Endothelial cell of umbilical vein (primary cell): ENCODE results near the gene BZW1. TPM values are rescaled to one million over a fixed set of nuclear protein-coding genes. Genes with fewer than 3 reads are reported as not detected.

Experiments used
- BruUV-seq: library from RNA; stranded (reverse); fragments of 400-500 nt; replicated peaks from 2 replicates; lab custom pipeline; 2021; lab: Mats Ljungman, UMichigan
- CTCF ChIA-PET: fragments of 300-600, 350-600 bp; sonication (Branson Sonifier 250); formaldehyde crosslinking; loops from one replicate; lab custom pipeline; 2021; ENCODE audit warnings: antibody characterized with exemption, inconsistent platforms; lab: Charles Lee
- POLR2A ChIA-PET: fragments of 300-600, 350-600 bp; sonication (Branson Sonifier 250); formaldehyde crosslinking; loops from one replicate; lab custom pipeline; 2021; ENCODE audit warnings: antibody characterized with exemption, inconsistent platforms; lab: Charles Lee
- DNase-seq: peaks from one replicate; pipeline ENCODE4 v3.0.0-alpha.2; 2011; ENCODE audit warnings: low read depth, low spot score
- FAIRE-seq: peaks from 2 replicates; lab custom pipeline; 2011; peaks lifted over from hg19 to GRCh38; lab: Jason Lieb, UNC
- H2AFZ ChIP-seq: 2 replicates; pipeline ENCODE4 v1.6.0; 2012; ENCODE audit warnings: low read depth, low read length, control low read depth, inconsistent platforms
- H3K27ac ChIP-seq: 2 replicates; pipeline ENCODE4 v1.5.1; 2011; ENCODE audit warnings: low read depth, mild to moderate bottlenecking, control low read depth, low read length, moderate library complexity; ENCODE audit not compliant: insufficient read depth
- H3K27me3 ChIP-seq, 2 experiments: 2 replicates each; pipeline versions ENCODE4 v1.6.0 to v1.6.1; 2011; ENCODE audit warnings: low read length in 2 of 2, mixed read lengths in 1 of 2; ENCODE audit not compliant: control insufficient read depth in 2 of 2, insufficient read depth in 2 of 2
- H3K36me3 ChIP-seq, 2 experiments: 2 replicates in 1 of 2; 3 replicates in 1 of 2; pipeline ENCODE4 v1.5.1; 2011; ENCODE audit warnings: low read length in 2 of 2, mild to moderate bottlenecking in 1 of 2, moderate library complexity in 1 of 2; ENCODE audit not compliant: control insufficient read depth in 2 of 2, insufficient read depth in 2 of 2; ENCODE audit errors: extremely low read depth in 1 of 2
- H3K4me1 ChIP-seq: 3 replicates; pipeline ENCODE4 v1.5.1; 2011; ENCODE audit warnings: mild to moderate bottlenecking, low read length; ENCODE audit not compliant: control insufficient read depth, insufficient read depth; ENCODE audit errors: extremely low read depth
- H3K4me2 ChIP-seq: 2 replicates; pipeline ENCODE4 v1.6.1; 2011; ENCODE audit warnings: low read length, control low read depth, mixed read lengths; ENCODE audit not compliant: insufficient read depth
- H3K4me3 ChIP-seq, 3 experiments: fragments of 200-600 bp in 1 of 3; sonication (generic), shearing (Covaris generic) in 1 of 3; replicated peaks in 1 of 3; 2 replicates each; pipeline ENCODE4 v1.5.1; 2011 to 2016; ENCODE audit warnings: control low read depth in 3 of 3, low read length in 3 of 3, mild to moderate bottlenecking in 2 of 3, inconsistent platforms in 1 of 3, low read depth in 1 of 3, moderate library complexity in 1 of 3; ENCODE audit not compliant: insufficient read depth in 1 of 3
- H3K79me2 ChIP-seq: 2 replicates; pipeline ENCODE4 v1.6.0; 2012; ENCODE audit warnings: low read length, inconsistent platforms; ENCODE audit not compliant: control insufficient read depth, insufficient read depth
- H3K9ac ChIP-seq: replicated peaks from 2 replicates; pipeline ENCODE3; 2011; ENCODE audit warnings: low read length, control low read depth; ENCODE audit not compliant: insufficient read depth; ENCODE audit errors: extremely low read depth
- H3K9me1 ChIP-seq: replicated peaks from 3 replicates; pipeline ENCODE4 v1.6.0; 2011; ENCODE audit warnings: mild to moderate bottlenecking, low read length; ENCODE audit not compliant: control insufficient read depth, insufficient read depth; ENCODE audit errors: extremely low read depth
- H3K9me3 ChIP-seq: replicated peaks from 2 replicates; pipeline ENCODE4 v1.5.1; 2012; ENCODE audit warnings: low read length, inconsistent platforms; ENCODE audit not compliant: control insufficient read depth, insufficient read depth
- H4K20me1 ChIP-seq: replicated peaks from 2 replicates; pipeline ENCODE3; 2011; ENCODE audit warnings: mild to moderate bottlenecking, low read length; ENCODE audit not compliant: control insufficient read depth, insufficient read depth; ENCODE audit errors: extremely low read depth
- CTCF ChIP-seq, 2 donors: IDR thresholded peaks; 1 replicate in 1 of 2; 2 replicates in 1 of 2; pipeline ENCODE4 v1.5.1; 2011; ENCODE audit warnings: low read length in 2 of 2, mild to moderate bottlenecking in 2 of 2, moderate library complexity in 2 of 2, control low read depth in 1 of 2, inconsistent platforms in 1 of 2, low read depth in 1 of 2; ENCODE audit not compliant: insufficient read depth in 1 of 2; ENCODE audit errors: extremely low read depth in 1 of 2
- EZH2 ChIP-seq: IDR thresholded peaks from 2 replicates; pipeline ENCODE4 v1.6.1; 2012; ENCODE audit warnings: borderline replicate concordance, low read depth, mild to moderate bottlenecking, moderate library complexity, low read length, inconsistent platforms; ENCODE audit not compliant: severe bottlenecking
- FOS ChIP-seq: IDR thresholded peaks from 2 replicates; pipeline ENCODE4 v1.6.1; 2011; ENCODE audit warnings: mild to moderate bottlenecking, low read length, moderate library complexity, borderline replicate concordance; ENCODE audit not compliant: insufficient read depth
- GATA2 ChIP-seq: IDR thresholded peaks from 2 replicates; pipeline ENCODE4 v1.7.0; 2011; ENCODE audit warnings: low read depth, mild to moderate bottlenecking, moderate library complexity, mixed read lengths, low read length; ENCODE audit not compliant: insufficient read length, insufficient read depth
- JUN ChIP-seq: IDR thresholded peaks from 2 replicates; pipeline ENCODE4 v1.6.1; 2011; ENCODE audit warnings: borderline replicate concordance, low read depth; ENCODE audit not compliant: insufficient read length, insufficient read depth
- MAX ChIP-seq: IDR thresholded peaks from 2 replicates; pipeline ENCODE4 v1.6.1; 2011; ENCODE audit not compliant: insufficient read depth, insufficient read length
- MYC ChIP-seq: IDR thresholded peaks from one replicate; pipeline ENCODE4 v1.6.1; 2011; ENCODE audit warnings: mild to moderate bottlenecking, low read depth, low read length
- POLR2A ChIP-seq: IDR thresholded peaks from 2 replicates; pipeline ENCODE4 v1.6.1; 2012; ENCODE audit warnings: low read depth, mild to moderate bottlenecking, control low read depth, low read length
- POLR2AphosphoS5 ChIP-seq: IDR thresholded peaks from 2 replicates; pipeline ENCODE4 v1.6.1; 2012; ENCODE audit warnings: low read depth, mild to moderate bottlenecking, control low read depth, low read length, moderate library complexity; ENCODE audit not compliant: insufficient read depth
- dilution Hi-C: fragments of 300-500 bp; cut with MboI; formaldehyde crosslinking; loops from one replicate; pipeline ENCODE4 v1.15.0; 2019; ENCODE audit warnings: low sequenced_read_pairs; ENCODE audit not compliant: extremely low pct_ligation_motif_present
- intact Hi-C: fragments of 100-400 bp; cut with micrococcal nuclease; formaldehyde crosslinking; loops from one replicate; pipeline ENCODE4 v1.10.0; 2022
- polyA plus RNA-seq, 4 experiments: library from polyadenylated mRNA; depleted of rRNA in 3 of 4; stranded (reverse) in 3 of 4; unstranded in 1 of 4; fragments of >200 nt; gene quantifications; 2 replicates each; pipeline versions ENCODE4 v1.2.1 to v1.2.3, GENCODE V29; 2011 to 2012; ENCODE audit warnings: missing spikeins in 1 of 4
- total RNA-seq: library from RNA; stranded (reverse); gene quantifications from 2 replicates; pipeline ENCODE4 v1.2.3, GENCODE V29; 2021

Gene BZW1
- total and polyA plus RNA-seq, 2 donors (not counting 3 experiments of a cell fraction or from before 2014, with no cell fraction given) = 174 to 353 TPM

- no peaks in the 10 kb centered on the region for H3K4me1 ChIP-seq
- CTCF ChIA-PET = interaction anchor here (1.4 to 2.9 kb wide), 2 partner anchors 17 to 20 kb away, joined by 3 to 10 read pairs; no protein-coding TSS in a partner anchor
- no peak for FAIRE-seq
These were observed 32.6 kb downstream of the BZW1 start for GRCh38 chr2:200843993-200844948.

More at GRCh38 chr2:200843993-200844948, 32.6 kb downstream of the BZW1 start:
- TF ChIP-seq FOS (no peak), CTCF (IDR thresholded peaks at IDR 0.05; ENCODE audit: extremely low read depth in 1 of 2, insufficient read depth in 1 of 2, low read depth in 1 of 2, low read length in 2 of 2) (no peak), EZH2 (no peak), MAX (no peak), MYC (no peak), GATA2 (no peak), POLR2A (no peak), POLR2AphosphoS5 (no peak), JUN (no peak)
- H3K9me3 ChIP-seq = no peaks in the 10 kb centered on the region
- DNase-seq = no peak
- no peak overlapping the region for H3K27ac ChIP-seq
- H3K4me3 ChIP-seq = no peak overlapping the region
- H3K27me3 ChIP-seq = no peaks in the 10 kb centered on the region
- BruUV-seq = no TSS peak
- intact Hi-C loops (no loop called here), dilution Hi-C loops (no loop called here)
- POLR2A ChIA-PET = no interaction called here
- no peaks in the 10 kb centered on the region for H4K20me1 ChIP-seq
- no peak overlapping the region for H3K9ac ChIP-seq
- H3K4me2 ChIP-seq = no peak overlapping the region
- no peaks in the 10 kb centered on the region for H3K79me2 ChIP-seq
- H3K9me1 ChIP-seq = no peaks in the 10 kb centered on the region
- no peaks in the 10 kb centered on the region for H3K36me3 ChIP-seq
- H2AFZ ChIP-seq = no peak overlapping the region
